DND-41 (cell line): Measurements from ENCODE around the gene C22orf15.

ENCODE experiments used
- CTCF ChIP-seq: IDR thresholded peaks from 2 replicates; pipeline ENCODE4 v1.5.1; 2012; ENCODE audit warnings: borderline replicate concordance, low read length, moderate library complexity, mild to moderate bottlenecking; ENCODE audit not compliant: poor library complexity, severe bottlenecking; ENCODE audit errors: extremely low read depth
- EZH2 ChIP-seq: IDR thresholded peaks from 3 replicates; pipeline ENCODE4 v1.6.1; 2012; ENCODE audit warnings: borderline replicate concordance, low read depth, mild to moderate bottlenecking, moderate library complexity, low read length, inconsistent platforms; ENCODE audit not compliant: severe bottlenecking

GRCh38 chr22:23773483-23774113, 10.8 kb downstream of the C22orf15 start:
- TF ChIP-seq CTCF (no peak), EZH2 (no peak)
